GM19193 (cell line): Measurements from ENCODE around the gene RPL28.

Experiments
- POLR2A ChIP-seq: IDR thresholded peaks from 4 replicates; pipeline ENCODE4 v1.6.1; 2011; ENCODE audit not compliant: insufficient read depth, insufficient read length; ENCODE audit errors: extremely low read depth

RPL28 gene

DNA sequence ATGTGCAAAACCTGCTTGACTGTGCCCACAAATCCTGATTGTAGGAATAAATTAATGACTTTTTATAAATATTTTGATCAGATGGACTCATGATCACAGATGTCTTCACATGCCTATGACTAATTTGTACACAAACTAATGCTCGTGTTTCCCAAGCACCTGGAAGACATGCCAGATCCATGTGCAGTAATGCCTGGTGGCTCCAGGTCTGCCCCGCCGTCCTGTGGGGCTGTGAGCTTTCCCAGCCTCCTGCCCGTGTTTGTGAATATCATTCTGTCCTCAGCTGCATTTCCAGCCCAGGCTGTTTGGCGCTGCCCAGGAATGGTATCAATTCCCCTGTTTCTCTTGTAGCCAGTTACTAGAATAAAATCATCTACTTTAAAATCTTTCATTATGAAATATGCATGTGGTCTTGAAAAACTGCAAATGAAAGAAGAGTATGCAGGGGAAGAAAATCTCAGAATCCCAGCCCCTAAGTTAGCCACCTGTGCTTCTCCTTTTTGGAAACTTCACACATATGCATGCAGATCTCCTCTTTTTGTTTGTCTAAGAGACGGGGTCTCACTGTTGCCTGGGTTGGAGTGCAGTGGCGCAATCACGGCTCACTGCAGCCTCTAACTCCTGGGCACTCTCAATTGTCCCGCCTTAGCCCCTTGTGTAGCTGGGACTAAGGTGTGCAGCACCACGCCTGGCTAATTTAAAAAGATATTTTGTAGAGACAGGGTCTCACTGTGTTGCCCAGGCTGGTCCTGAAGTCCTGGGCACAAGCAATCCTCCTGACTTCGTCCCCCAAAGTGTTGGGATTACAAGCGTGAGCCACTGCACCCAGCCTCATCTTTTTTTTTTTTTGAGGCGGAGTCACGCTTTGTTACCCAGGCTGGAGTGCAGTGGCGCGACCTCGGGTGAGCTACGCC lies 6.2 kb downstream of the RPL28 start:
- TF ChIP-seq POLR2A: no peak

GRCh38 chr19:55392820-55393761 lies 7.4 kb downstream of the RPL28 start:
- no peak for TF ChIP-seq POLR2A

GRCh38 chr19:55398200-55398925 lies 12.6 kb downstream of the RPL28 start:
- TF ChIP-seq POLR2A: no peak

DNA sequence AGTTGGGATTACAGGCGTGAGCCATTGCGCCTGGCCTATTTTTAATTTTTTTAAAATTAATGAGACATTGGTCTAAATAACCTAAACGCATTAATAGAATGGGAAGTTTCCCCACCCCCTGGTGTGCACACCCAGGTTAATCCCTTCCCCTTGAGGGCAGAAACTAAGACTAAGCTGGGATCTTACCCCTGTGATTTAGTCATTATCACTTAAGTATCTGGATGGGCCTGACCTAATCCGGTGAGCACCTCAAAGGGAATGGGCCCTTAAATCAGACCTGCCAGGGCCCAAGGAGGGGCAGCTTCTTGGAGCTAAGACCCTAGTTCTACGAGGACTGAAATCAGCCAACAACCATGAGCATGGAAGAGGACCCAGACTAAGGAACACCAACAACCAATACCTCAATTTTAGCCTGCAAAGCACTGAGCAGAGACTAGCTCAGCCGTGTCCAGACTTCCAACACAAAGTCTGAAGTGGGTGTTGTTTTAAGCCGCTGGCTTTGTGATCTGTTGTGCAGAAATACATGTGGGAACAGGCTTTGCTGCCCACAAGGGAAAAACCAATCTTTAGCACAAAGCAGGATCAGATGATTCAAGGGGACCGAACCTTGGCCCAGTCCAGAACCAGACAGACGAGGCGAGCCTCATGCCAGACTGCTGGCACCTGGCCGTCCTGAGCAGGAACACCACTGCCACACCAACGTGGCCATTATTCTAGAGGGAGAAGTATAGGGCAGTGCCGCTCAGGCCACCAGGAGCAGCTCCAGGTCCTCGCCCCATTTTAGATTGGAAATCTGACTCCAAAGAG lies 14.8 kb downstream of the RPL28 start:
- no peak for TF ChIP-seq POLR2A

- TF ChIP-seq POLR2A: peak; percentile 17
These were observed 16.8 kb downstream of the RPL28 start for GRCh38 chr19:55402509-55402908.

DNA sequence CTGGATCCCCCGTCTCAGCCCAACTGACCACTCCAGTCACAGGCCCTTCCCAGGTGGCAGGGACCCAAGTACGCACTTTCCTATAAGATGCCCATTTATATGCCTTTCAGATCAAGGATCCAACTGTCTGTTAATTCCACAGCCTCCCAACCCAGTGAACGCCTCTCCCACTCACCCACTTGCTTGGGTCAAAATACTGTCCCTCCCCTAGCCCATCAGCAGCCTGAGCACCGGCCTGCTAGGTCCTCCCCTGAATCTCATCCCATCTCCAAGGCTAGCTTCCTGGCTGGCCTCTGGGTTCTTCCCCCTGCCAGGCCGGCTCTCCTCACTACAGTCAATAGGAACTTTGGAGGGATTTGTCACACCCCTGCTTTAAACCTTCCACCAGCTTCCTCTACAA lies 19.9 kb downstream of the RPL28 start:
- TF ChIP-seq POLR2A: no peak

DNA sequence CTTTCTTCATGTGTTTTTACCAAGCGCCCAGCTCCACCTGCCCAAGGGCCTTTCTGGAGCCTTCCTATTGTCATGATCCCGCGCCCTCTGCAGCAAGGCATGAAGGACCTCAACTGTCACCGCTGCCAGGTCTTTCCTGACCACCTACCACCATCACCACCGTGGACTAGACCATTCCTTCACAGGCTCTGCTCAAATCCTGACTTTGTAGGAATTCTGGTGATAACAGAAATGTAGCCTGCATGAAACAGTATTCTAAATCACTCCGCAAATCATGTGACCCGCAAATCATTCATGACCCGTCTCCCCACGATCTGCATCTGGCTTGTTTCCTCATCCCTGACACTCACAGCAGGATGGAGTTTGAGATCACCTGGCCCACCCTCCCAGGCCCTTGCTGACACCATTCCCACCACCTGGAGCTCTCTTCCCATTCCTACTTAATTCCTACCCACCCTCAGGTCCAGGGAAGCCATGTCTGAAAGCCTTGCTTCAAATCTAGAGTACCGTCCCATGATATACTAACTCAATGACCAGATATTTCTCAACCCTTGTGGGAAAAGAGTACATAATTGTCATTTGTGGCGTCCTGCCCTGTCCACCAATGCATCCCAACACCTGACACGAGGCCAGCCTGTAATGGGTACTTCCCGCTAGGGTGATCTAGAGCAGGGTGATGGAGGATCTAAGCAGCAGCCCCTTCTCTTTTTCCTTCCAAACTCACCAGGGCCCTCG lies 20.5 kb downstream of the RPL28 start:
- TF ChIP-seq POLR2A: no peak

DNA sequence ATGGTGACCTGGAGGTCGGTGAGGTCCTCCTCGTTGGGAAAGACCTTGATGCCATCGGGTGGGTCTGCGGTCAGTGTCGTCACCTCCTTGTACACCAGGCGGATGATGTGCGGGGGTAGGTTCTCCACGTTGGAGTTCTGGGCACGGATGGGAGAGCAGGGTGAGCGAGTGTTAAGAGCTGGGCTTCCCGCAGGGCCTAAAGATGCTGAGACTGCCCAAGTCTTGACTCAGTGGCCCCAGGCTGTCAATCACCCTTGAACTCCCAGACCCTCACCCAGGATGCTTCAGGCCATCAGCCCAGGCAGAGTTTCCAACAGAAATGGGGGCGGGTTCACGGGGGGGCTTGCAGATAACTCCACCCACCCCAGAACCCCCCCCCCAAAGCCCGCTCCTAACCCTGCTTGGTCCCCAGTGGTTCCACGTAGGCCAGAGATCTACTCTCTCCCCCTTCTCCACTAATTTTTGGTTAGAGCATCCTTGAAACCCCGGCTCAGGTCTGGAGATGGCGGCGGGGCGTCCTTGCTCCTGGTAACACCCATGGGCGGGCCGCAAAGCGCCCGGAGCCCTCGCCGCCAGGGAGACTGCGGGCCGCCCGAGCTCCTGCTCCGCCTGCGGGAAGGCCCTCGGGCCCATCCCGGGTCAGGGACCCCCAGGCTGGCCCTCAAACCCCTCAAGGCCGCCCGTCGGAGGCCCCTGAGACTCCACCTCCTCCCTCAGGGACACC lies 21.3 kb downstream of the RPL28 start:
- no peak for TF ChIP-seq POLR2A

DNA sequence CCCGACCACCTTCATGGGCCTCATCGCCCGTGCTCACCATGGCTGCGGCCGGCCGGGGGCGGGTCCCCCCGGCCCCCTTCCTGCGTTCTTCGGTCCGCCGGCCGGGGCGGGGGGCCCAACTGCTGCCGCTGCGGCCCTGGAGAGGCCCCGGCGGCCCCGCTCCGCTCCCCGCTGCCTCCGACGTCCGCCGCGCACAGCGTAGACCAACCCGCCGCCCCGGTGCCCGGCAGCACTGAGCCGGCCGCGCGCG lies 21.7 kb downstream of the RPL28 start, which contains the start of gene UBE2S:
TSS of gene UBE2S (minus strand) at position 239 of the 250 bp plus-strand sequence. CDS start at position 40, 199 bp downstream.
- TF ChIP-seq POLR2A: peak; percentile 99

GRCh38 chr19:55407800-55408532 lies 22.2 kb downstream of the RPL28 start:
- TF ChIP-seq POLR2A: no peak

DNA sequence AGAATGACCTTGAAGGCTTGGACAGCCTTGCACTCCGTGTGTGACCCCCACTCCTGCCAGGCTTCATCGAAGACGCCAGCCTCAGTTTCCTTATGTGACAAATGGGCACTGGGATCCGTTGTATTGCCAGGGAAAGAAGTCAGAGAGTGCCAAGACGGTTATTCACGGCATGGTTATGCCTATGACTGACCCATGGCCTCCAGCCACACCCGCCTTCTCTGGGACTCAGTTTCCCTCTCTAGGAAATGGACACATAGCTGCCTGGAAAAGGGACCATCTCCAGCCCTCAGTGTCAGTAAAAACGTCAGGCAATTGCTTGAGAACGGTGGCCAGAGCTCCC lies 22.8 kb downstream of the RPL28 start:
- TF ChIP-seq POLR2A: peak; percentile 48

DNA sequence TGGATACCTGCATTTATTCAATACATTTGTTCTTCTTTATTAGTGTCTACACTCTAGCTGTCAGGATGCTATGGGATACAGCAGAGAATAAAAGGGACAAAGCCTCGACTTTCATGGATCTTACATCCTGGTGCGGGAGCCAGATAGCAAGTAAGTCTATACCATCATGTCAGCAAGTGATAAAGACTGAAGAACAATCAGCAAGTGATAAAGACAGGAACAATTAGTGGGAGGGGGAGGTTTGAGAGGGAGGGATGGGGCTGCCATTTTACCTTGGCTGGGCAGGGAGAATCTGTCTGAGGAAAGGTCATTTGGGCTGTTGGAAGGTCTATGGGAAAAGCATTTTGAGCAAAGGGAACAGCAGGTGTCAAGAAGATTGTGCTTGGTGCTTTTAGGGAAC lies 24.4 kb downstream of the RPL28 start:
- TF ChIP-seq POLR2A: no peak
